Coronary artery (tissue), 2 donors: ENCODE results near the gene OR52I2.

ENCODE experiments used
- DNase-seq: peaks from one replicate; pipeline ENCODE4 v3.0.0-alpha.2; 2017; ENCODE audit warnings: low spot score
- H3K27ac ChIP-seq, 2 donors: fragments of 200-600 bp; sonication (generic); one replicate each; pipeline ENCODE4 v1.5.1; 2016 to 2019
- H3K4me3 ChIP-seq: fragments of 200-600 bp; sonication (generic); 2 replicates; pipeline ENCODE4 v1.5.1; 2016; ENCODE audit warnings: mild to moderate bottlenecking, moderate library complexity
- CTCF ChIP-seq: fragments of 200-600 bp; sonication (generic); IDR thresholded peaks from one replicate; pipeline ENCODE4 v1.5.1; 2019; ENCODE audit warnings: antibody characterized with exemption

The OR52I2 gene

GRCh38 chr11:4642043-4642442 is 60.5 kb downstream of the OR52I2 start:
- DNase-seq: no peak
- no peak for TF ChIP-seq CTCF
- Histone ChIP-seq H3K4me3 (no peak overlapping the region), H3K27ac (no peak overlapping the region)
